BJ (cell line): ENCODE results near the gene GRIK1. TPM values are rescaled to one million over a fixed set of nuclear protein-coding genes. Genes with fewer than 3 reads are reported as not detected.

Source experiments
- CTCF ChIA-PET: fragments of 350-600 bp; formaldehyde crosslinking; extraction: SDS; loops from one replicate; lab custom pipeline; 2021; ENCODE audit warnings: antibody characterized with exemption, inconsistent platforms; lab: Yijun Ruan, JAX
- POLR2A ChIA-PET: fragments of 300-600 bp; sonication (Branson Sonifier 250); formaldehyde crosslinking; extraction: SDS; loops from one replicate; lab custom pipeline; 2021; ENCODE audit warnings: antibody characterized with exemption; lab: Charles Lee
- DNase-seq: peaks from one replicate; pipeline ENCODE4 v3.0.0-alpha.2; 2011; ENCODE audit warnings: low read depth
- H3K27me3 ChIP-seq: 2 replicates; pipeline ENCODE4 v1.6.0; 2011; ENCODE audit warnings: low read length; ENCODE audit not compliant: control insufficient read depth, insufficient read depth
- H3K36me3 ChIP-seq: 2 replicates; pipeline ENCODE4 v1.5.1; 2011; ENCODE audit warnings: low read length; ENCODE audit not compliant: control insufficient read depth, insufficient read depth
- H3K4me3 ChIP-seq: 2 replicates; pipeline ENCODE4 v1.5.1; 2011; ENCODE audit warnings: low read depth, mild to moderate bottlenecking, control low read depth, low read length
- polyA plus RNA-seq: library from polyadenylated mRNA; depleted of rRNA; stranded (reverse); fragments of >200 nt; gene quantifications from 2 replicates; pipeline ENCODE4 v1.2.3, GENCODE V29; 2011
- TF ChIP-seq, protein P1 (sequence below): IDR thresholded peaks from 2 replicates; pipeline ENCODE4 v1.5.1; 2011; ENCODE audit warnings: low read depth, mild to moderate bottlenecking, control low read depth, inconsistent platforms, low read length, moderate library complexity; ENCODE audit not compliant: insufficient read depth

GRIK1 gene
- polyA plus RNA-seq, 1 experiment, result 0.04 TPM

DNA sequence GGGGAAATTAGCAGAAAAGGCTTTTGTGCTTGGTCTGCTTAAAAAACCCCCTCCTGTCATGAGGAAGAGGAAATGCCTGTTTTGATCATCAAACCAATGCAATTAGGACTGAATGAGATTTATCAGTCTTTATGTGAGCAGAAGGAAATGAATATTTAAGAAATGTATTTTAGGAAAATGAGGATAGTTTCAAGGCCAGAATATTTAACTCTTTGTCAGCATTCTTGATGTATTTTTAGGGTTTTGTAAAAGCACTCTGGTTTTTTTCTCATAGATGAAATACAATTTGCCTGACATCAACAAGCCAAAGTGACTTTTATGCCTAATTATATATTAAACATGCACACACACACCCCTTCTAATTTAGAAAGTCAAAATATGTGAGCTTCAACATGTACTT is 213.8 kb downstream of the GRIK1 start:
- POLR2A ChIA-PET, result no interaction called here
- DNase-seq, result no peak

DNA sequence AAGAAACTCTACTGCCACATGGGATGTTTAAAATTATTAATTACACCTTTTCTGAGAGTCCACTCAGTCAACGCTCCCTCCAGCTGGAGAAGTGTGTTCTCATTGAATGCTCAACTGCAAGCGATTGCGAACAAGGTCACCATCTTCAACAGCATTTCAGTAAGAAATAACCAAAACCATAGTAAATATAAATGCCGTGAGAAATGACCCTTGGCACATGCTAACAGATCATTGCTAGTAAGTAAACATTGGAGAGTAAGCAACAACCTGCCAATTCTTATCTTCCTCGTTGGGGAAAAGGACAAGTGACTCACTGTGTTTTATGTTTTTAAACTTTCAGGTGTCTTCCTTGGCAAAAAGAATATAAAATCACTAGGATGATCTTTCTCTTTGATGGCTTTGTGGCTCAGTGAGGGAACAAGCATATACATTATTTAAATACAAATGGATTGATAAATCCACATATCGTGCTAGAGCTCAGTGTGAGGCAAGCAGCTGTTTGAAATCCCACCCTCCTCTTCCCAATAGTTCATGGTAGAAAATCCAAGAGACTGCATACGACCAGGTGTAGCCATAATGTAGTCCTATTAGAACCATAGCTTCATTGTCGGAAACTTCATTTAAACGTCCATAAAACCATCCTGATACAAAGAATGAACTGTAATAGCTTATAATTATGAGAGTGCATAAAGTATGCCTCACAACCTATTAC is 214.6 kb downstream of the GRIK1 start:
- Histone ChIP-seq H3K27me3 (no peaks in the 10 kb centered on the region), H3K4me3 (no peak overlapping the region), H3K36me3 (no peaks in the 10 kb centered on the region)
- ChIA-PET POLR2A (no interaction called here), CTCF (no interaction called here)
- no peak for DNase-seq
- TF ChIP-seq, protein P1, sequence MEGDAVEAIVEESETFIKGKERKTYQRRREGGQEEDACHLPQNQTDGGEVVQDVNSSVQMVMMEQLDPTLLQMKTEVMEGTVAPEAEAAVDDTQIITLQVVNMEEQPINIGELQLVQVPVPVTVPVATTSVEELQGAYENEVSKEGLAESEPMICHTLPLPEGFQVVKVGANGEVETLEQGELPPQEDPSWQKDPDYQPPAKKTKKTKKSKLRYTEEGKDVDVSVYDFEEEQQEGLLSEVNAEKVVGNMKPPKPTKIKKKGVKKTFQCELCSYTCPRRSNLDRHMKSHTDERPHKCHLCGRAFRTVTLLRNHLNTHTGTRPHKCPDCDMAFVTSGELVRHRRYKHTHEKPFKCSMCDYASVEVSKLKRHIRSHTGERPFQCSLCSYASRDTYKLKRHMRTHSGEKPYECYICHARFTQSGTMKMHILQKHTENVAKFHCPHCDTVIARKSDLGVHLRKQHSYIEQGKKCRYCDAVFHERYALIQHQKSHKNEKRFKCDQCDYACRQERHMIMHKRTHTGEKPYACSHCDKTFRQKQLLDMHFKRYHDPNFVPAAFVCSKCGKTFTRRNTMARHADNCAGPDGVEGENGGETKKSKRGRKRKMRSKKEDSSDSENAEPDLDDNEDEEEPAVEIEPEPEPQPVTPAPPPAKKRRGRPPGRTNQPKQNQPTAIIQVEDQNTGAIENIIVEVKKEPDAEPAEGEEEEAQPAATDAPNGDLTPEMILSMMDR, result no peak

More for the DNA sequence above, 213.8 kb downstream of the GRIK1 start:
- H3K27me3 ChIP-seq, result no peaks in the 10 kb centered on the region
- no peaks in the 10 kb centered on the region for H3K36me3 ChIP-seq
- CTCF ChIA-PET, result interaction anchor here (1.0 to 1.3 kb wide), 2 partner anchors 56 to 163 kb away, joined by 3 to 4 read pairs; no protein-coding TSS in a partner anchor
- H3K4me3 ChIP-seq, result no peak overlapping the region
- TF ChIP-seq, protein P1, result no peak

DNA sequence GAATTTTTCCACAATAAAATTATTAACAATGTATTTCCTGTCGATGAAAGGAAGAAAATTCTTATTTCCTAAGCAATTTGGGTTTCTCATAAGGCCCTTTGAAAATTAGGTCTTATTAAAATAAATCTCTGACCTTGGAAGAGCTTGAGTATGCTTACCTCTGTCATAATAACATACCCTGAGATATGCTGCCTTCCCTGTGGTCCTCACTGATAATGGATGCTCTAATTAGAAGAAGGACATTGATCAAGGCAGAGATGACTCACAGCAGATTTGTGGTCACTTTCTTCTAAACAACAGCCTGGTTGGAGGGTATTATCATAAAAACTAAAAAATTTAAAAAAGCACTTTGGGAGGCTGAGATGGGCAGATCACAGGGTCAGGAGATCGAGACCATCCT is 217.8 kb downstream of the GRIK1 start:
- H3K4me3 ChIP-seq, result no peak overlapping the region
- no peaks in the 10 kb centered on the region for H3K27me3 ChIP-seq
- POLR2A ChIA-PET, result no interaction called here
- CTCF ChIA-PET, result no interaction called here
- TF ChIP-seq, protein P1, result no peak
- H3K36me3 ChIP-seq, result no peaks in the 10 kb centered on the region
- DNase-seq, result no peak

DNA sequence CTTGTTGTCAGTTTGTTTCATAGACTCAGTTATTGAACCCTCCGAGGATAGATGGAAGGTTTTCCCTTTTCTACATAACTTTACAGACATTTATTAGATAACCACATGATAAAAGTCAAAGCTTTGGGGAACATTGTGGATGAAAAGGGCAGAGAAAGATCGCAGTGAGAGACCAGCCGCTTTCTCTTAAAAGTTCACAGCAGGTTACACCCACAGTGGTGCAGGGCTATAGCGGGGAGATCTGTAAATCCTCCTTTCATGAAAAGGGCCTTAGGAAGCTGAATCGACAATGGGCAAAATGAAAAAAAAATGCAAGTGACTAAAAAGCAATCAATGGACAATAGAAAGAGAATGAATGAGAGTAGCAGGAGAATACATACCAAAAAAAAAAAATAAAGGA is 218.6 kb downstream of the GRIK1 start:
- ChIA-PET POLR2A (no interaction called here), CTCF (no interaction called here)
- no peaks in the 10 kb centered on the region for H3K27me3 ChIP-seq
- no peak overlapping the region for H3K4me3 ChIP-seq
- TF ChIP-seq, protein P1, result no peak
- DNase-seq, result no peak
- no peaks in the 10 kb centered on the region for H3K36me3 ChIP-seq

DNA sequence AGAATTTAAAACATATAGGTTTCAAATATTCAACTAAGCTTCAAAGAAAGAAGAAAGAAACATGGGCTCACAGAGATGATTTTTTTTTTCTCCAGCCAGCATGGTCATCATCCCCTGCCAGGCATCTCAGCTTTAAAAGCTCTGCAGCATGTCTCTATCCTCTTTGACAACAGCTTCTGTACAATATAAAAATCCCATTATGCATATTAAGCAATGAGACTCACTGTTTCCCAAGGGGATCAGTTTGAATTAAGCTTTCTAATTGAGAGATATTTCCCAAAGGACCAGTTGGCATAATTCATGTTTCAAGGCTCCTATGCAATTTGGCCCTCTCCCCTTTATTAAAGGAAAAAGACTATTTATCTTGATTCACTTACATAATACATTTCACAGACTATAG is 220.3 kb downstream of the GRIK1 start:
- POLR2A ChIA-PET, result no interaction called here
- CTCF ChIA-PET, result interaction anchor here (0.6 to 1.7 kb wide), 2 partner anchors 12 to 482 kb away, joined by 3 to 4 read pairs; no protein-coding TSS in a partner anchor
- DNase-seq, result no peak
- H3K36me3 ChIP-seq, result no peaks in the 10 kb centered on the region
- no peaks in the 10 kb centered on the region for H3K27me3 ChIP-seq
- TF ChIP-seq, protein P1, result no peak
- H3K4me3 ChIP-seq, result no peak overlapping the region
